Stimulated activated CD4-positive, alpha-beta T cell treated with anti-CD3 and anti-CD28 coated beads, TNF-alpha, amount 100 ng/mL, for 48 hours (primary cell): ENCODE results near the gene CSTB.

Experiments used
- DNase-seq, 3 donors: peaks; one replicate each; pipeline ENCODE4 v3.0.0-alpha.2; 2020; ENCODE audit warnings: low read depth in 3 of 3

CSTB gene

GRCh38 chr21:43767984-43768867 is 7.9 kb downstream of the CSTB start:
- DNase-seq = no peak

GRCh38 chr21:43767498-43767983 is 8.6 kb downstream of the CSTB start:
- no peak for DNase-seq

GRCh38 chr21:43766734-43767497 is 9.2 kb downstream of the CSTB start:
- no peak for DNase-seq

GRCh38 chr21:43764576-43765495 is 11.3 kb downstream of the CSTB start:
- DNase-seq = no peak

GRCh38 chr21:43763901-43764523 is 12.1 kb downstream of the CSTB start:
- no peak for DNase-seq

GRCh38 chr21:43762303-43763128 is 13.6 kb downstream of the CSTB start:
- DNase-seq = no peak

- no peak for DNase-seq
These were observed 14.2 kb downstream of the CSTB start for GRCh38 chr21:43761886-43762285.

- DNase-seq = no peak
These were observed 15.6 kb downstream of the CSTB start for GRCh38 chr21:43760391-43760958.

- DNase-seq = no peak
These were observed 16.5 kb downstream of the CSTB start for GRCh38 chr21:43759651-43760050.

- no peak for DNase-seq
These were observed 17.3 kb downstream of the CSTB start for GRCh38 chr21:43758811-43759210.

GRCh38 chr21:43758111-43758641 is 17.9 kb downstream of the CSTB start:
- no peak for DNase-seq

- no peak for DNase-seq
These were observed 18.5 kb downstream of the CSTB start for GRCh38 chr21:43757601-43758000.

- DNase-seq = no peak
These were observed 20.1 kb downstream of the CSTB start for GRCh38 chr21:43755820-43756594.

- no peak for DNase-seq
These were observed 20.9 kb downstream of the CSTB start for GRCh38 chr21:43754948-43755781.

GRCh38 chr21:43753439-43753799 is 22.7 kb downstream of the CSTB start:
- no peak for DNase-seq

- no peak for DNase-seq
These were observed 23.2 kb downstream of the CSTB start for GRCh38 chr21:43752758-43753438.

- no peak for DNase-seq
These were observed 24.0 kb downstream of the CSTB start for GRCh38 chr21:43751955-43752591.
